ENCODE measurements around the gene CCDC192.

Gene CCDC192

DNA sequence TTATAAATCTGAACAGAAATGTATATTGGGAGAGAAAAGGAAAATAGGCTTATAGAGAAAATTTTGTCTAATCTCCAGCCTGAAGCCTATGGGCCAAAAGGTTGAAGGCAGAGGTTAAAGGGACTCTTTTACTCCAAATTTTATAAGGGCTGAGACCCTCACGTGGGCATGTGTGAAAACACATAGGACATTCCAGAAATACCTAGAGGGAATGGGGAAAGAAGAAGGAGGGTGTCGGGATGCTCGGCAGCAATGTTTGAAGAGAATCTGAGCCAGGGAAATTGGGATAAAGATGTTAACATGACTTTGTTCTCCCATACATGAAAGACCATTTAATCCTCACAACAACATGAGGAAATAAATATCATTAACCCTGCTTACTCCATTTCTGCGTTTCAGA lies 278.3 kb downstream of the CCDC192 start:
- DNase-seq (ENCODE audit: low spot score), result no peak

DNA sequence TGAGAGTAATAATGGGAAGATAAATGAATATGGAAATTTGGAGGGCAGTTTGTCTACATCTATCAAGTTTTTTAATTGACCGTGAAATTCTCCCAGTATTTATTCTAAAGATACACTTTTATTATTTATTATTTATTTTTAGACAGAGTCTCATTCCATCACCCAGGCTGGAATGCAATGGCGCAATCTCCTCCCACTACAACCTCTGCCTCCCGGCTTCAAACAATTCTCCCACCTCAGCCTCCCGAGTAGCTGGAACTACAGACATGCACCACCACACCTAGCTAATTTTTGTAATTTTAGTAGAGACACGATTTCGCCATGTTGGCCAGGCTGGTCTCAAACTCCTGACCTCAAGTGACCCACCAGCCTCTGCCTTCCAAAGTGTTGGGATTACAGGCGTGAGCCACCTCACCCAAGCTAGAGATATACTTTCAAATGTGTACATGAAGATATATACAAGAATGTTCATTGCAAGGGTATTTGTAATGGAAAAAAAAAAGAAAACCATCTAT lies 282.7 kb downstream of the CCDC192 start:
- no peak for DNase-seq (ENCODE audit: low spot score)

DNA sequence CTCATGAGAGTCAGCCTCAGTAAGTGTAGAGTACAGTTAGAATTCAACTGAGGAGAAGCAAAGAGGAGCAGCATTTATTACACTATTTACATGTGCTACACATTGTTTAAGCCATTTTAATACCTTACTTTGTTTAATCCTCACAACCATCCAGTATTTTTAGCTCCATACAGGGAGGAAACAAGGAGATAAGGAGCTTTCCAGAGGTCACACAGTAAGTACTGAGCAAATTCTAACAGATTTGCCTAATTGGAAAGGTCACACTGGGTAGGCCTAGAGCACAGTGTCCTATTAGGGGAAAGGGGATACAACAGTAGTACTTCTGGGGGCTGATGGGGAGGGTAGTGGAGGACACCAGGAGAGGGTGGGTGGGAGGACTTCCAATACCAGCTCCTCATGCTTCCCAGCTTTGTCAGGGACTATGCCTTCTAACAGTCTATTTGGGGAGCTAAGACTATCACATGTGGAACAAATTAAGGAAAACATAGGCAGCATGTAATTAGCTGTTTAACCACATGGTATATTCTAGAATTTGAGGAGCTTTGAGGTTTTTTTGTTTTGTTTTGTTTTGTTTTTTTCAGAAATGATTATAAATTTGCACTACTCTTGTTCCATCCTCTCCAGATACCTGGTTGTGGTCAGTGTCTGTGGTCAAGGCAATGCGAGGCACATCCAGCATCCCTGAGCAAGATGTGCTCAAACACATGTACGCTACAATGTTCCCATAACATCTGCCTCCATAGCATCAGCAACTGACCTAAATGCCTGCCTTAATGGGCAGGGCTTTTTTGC lies 284.4 kb downstream of the CCDC192 start:
- DNase-seq (ENCODE audit: low spot score), result no peak

DNA sequence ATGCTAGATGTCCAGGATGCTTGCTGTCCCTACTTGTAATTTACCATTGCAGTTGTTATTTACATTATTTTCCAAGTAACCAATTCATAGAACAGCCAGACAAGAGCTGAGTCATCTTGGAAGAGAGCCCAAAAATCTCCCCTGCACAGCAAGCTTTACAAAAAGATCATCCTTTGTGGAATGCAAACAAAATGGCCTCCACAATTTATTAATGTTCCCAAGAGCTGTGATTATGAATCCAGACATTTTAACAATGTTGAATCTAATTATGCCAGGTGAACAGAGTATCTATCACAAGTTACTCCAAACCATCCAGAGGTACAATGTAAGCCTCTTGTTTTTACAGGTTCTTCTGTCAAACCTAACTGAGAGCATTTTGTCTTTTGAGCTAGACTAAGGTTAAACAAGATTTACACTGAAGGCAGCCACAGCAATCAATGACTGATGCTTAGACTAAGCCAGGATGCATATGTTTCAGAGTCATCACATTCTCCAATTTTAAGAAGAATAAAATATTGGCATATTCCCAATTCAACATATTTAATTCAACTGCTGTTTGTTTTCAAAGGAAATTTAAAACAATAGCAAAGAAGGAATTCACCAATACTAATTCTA lies 285.1 kb downstream of the CCDC192 start:
- DNase-seq (ENCODE audit: low spot score), result peak; percentile 90
